ENCODE results near the gene NOS3. TPM values are rescaled to one million over a fixed set of nuclear protein-coding genes. Genes with fewer than 3 reads are reported as not detected.

NOS3 gene
- total and polyA plus RNA-seq, 2 of the 13 experiments (the other 11 are each of a cell fraction or from before 2014, with no cell fraction given) = 3.7 to 7.5 TPM

- TF ChIP-seq ZNF281 (CRISPR knock-in tag; IDR thresholded peaks at IDR 0.05; ENCODE audit: borderline replicate concordance) = peak; percentile 68; the same call in 1 of the 2 replicates
- TF ChIP-seq NRL (CRISPR knock-in tag; IDR thresholded peaks at IDR 0.05; ENCODE audit: borderline replicate concordance) = peak; percentile 47
- no peak for TF ChIP-seq ATF6 (CRISPR knock-in tag; conservative IDR thresholded peaks at IDR 0.05)
- TF ChIP-seq TCF7 (IDR thresholded peaks at IDR 0.05; ENCODE audit: low read depth) = no peak
- TF ChIP-seq ZNF749 (CRISPR knock-in tag; IDR thresholded peaks at IDR 0.05; ENCODE audit: borderline replicate concordance) = no peak
- TF ChIP-seq PRPF4 (IDR thresholded peaks at IDR 0.05; ENCODE audit: low read depth, low read length, poor library complexity, severe bottlenecking) = no peak
- no peak; the same call in 1 of the 2 replicates for TF ChIP-seq EEA1 (CRISPR knock-in tag; IDR thresholded peaks at IDR 0.05; ENCODE audit: borderline replicate concordance)
- TF ChIP-seq ZNF770 (CRISPR knock-in tag; IDR thresholded peaks at IDR 0.05) = 0 out of 2 replicates have a peak, but pooled peaks have one; percentile 16
- TF ChIP-seq, protein P1, sequence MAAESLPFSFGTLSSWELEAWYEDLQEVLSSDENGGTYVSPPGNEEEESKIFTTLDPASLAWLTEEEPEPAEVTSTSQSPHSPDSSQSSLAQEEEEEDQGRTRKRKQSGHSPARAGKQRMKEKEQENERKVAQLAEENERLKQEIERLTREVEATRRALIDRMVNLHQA (CRISPR knock-in tag; IDR thresholded peaks at IDR 0.05) = no peak
- TF ChIP-seq ADNP (CRISPR knock-in tag; IDR thresholded peaks at IDR 0.05) = peak; percentile 76; the same call in 1 of the 2 replicates
- TF ChIP-seq HMG20A (CRISPR knock-in tag; IDR thresholded peaks at IDR 0.05; ENCODE audit: borderline replicate concordance) = 0 out of 2 replicates have a peak, but pooled peaks have one; percentile 18
- TF ChIP-seq SETDB1 (CRISPR knock-in tag; IDR thresholded peaks at IDR 0.05; ENCODE audit: borderline replicate concordance) = no peak
- TF ChIP-seq MAFK (conservative IDR thresholded peaks at IDR 0.05 in 1 of 2, IDR thresholded peaks at IDR 0.05 in 1 of 2; ENCODE audit: low read length in 2 of 2) = no peak
- peak; percentile 78 for TF ChIP-seq GATAD1 (CRISPR knock-in tag; IDR thresholded peaks at IDR 0.05)
- TF ChIP-seq ZNF878 (CRISPR knock-in tag; IDR thresholded peaks at IDR 0.05) = no peak
- TF ChIP-seq MTA1 (CRISPR knock-in tag; IDR thresholded peaks at IDR 0.05; ENCODE audit: borderline replicate concordance) = peak; percentile 54; the same call in 1 of the 2 replicates
- peak; percentile 98 for TF ChIP-seq ZNF629 (CRISPR knock-in tag; conservative IDR thresholded peaks at IDR 0.05)
- TF ChIP-seq HNF4G (IDR thresholded peaks at IDR 0.05; ENCODE audit: borderline replicate concordance, low read depth, low read length) = no peak
- no peak for TF ChIP-seq HNF4G (CRISPR knock-in tag; IDR thresholded peaks at IDR 0.05; ENCODE audit: borderline replicate concordance, low read depth)
- 0 out of 2 replicates have a peak, but pooled peaks have one; percentile 49 for TF ChIP-seq HDAC2 (CRISPR knock-in tag; IDR thresholded peaks at IDR 0.05)
These were observed 17.9 kb downstream of the NOS3 start (continued) for GRCh38 chr7:151008511-151009323.
